Right lobe of liver (tissue), 4 donors: ENCODE measurements around the gene DIAPH2.

Source experiments
- POLR2A ChIP-seq: fragments of 450-650 bp; IDR thresholded peaks from one replicate; pipeline ENCODE4 v1.6.1; 2017; ENCODE audit warnings: antibody characterized with exemption, mild to moderate bottlenecking
- TF ChIP-seq, protein P1 (sequence below), 4 donors: fragments of 200-600 bp in 3 of 4; fragments of 450-650 bp in 1 of 4; IDR thresholded peaks; one replicate each; pipeline versions ENCODE4 v1.5.1 to v1.8.0; 2016 to 2022; ENCODE audit warnings: antibody characterized with exemption in 4 of 4, mild to moderate bottlenecking in 2 of 4
- donor health status: DM: no; HTN: no; CAD: no.
- donor health status: DM: no; HTN: no; CAD: no.
- donor health status: DM: no; HTN: yes; CAD: no.

DNA sequence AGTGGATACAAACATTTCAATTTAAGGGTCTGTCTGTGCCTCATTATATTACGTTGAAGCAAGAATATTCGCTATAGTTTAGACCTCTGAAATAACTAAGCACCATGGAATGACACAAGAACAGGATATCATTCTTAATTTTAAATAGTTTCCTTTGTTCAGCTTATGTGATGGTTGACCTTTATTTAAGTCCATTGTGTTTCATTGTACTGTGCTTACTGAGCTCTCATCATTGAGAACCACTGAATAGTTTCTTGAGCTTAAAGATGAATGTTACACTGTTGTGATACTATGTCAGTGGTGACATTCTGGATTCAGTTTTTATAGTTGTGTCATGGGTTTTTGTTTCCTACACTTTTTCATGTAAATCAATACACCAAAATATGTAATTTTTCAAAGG lies 438.4 kb downstream of the DIAPH2 start:
- TF ChIP-seq, protein P1, sequence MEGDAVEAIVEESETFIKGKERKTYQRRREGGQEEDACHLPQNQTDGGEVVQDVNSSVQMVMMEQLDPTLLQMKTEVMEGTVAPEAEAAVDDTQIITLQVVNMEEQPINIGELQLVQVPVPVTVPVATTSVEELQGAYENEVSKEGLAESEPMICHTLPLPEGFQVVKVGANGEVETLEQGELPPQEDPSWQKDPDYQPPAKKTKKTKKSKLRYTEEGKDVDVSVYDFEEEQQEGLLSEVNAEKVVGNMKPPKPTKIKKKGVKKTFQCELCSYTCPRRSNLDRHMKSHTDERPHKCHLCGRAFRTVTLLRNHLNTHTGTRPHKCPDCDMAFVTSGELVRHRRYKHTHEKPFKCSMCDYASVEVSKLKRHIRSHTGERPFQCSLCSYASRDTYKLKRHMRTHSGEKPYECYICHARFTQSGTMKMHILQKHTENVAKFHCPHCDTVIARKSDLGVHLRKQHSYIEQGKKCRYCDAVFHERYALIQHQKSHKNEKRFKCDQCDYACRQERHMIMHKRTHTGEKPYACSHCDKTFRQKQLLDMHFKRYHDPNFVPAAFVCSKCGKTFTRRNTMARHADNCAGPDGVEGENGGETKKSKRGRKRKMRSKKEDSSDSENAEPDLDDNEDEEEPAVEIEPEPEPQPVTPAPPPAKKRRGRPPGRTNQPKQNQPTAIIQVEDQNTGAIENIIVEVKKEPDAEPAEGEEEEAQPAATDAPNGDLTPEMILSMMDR (IDR thresholded peaks at IDR 0.05): no peak
- no peak for TF ChIP-seq POLR2A
